HCT116 (cell line): ENCODE results near the gene PIGQ.
A peak's percentile ranks its signal among the peaks of the same experiment; 100 is the strongest.

ENCODE experiments used
- CEBPB ChIP-seq: IDR thresholded peaks from 2 replicates; pipeline ENCODE4 v1.6.1; 2012; ENCODE audit warnings: low read depth
- ELF1 ChIP-seq: IDR thresholded peaks from 2 replicates; pipeline ENCODE4 v1.6.1; 2012; ENCODE audit warnings: low read depth, borderline replicate concordance
- EZH2phosphoT487 ChIP-seq: fragments of 200-600 bp; IDR thresholded peaks from 2 replicates; pipeline ENCODE4 v1.6.1; 2018; ENCODE audit warnings: antibody characterized with exemption, borderline replicate concordance
- JUND ChIP-seq: IDR thresholded peaks from 2 replicates; pipeline ENCODE4 v1.6.1; 2012
- POLR2A ChIP-seq: IDR thresholded peaks from 2 replicates; pipeline ENCODE4 v1.7.0; 2011; ENCODE audit warnings: borderline replicate concordance; ENCODE audit not compliant: insufficient read depth, insufficient read length; ENCODE audit errors: extremely low read depth
- POLR2AphosphoS5 ChIP-seq: IDR thresholded peaks from 2 replicates; pipeline ENCODE4 v1.6.1; 2011; ENCODE audit warnings: mild to moderate bottlenecking, low read depth, low read length, moderate library complexity
- SP1 ChIP-seq: IDR thresholded peaks from 2 replicates; pipeline ENCODE4 v1.6.1; 2012; ENCODE audit warnings: low read depth
- ZBTB33 ChIP-seq: IDR thresholded peaks from 2 replicates; pipeline ENCODE4 v1.6.1; 2011; ENCODE audit warnings: mild to moderate bottlenecking, low read length, moderate library complexity; ENCODE audit not compliant: insufficient replicate concordance; ENCODE audit errors: extremely low read depth
- TF ChIP-seq, protein P1 (sequence below), 3 experiments: fragments of 200-600 bp in 1 of 3; sonication (generic) in 1 of 3; IDR thresholded peaks in 2 of 3; conservative IDR thresholded peaks in 1 of 3; 2 replicates each; pipeline ENCODE4 v1.5.1; 2012 to 2017; ENCODE audit warnings: low read depth in 2 of 3, low read length in 2 of 3, antibody characterized with exemption in 1 of 3, borderline replicate concordance in 1 of 3, control low read depth in 1 of 3, mild to moderate bottlenecking in 1 of 3, mixed read lengths in 1 of 3, mixed run types in 1 of 3, moderate library complexity in 1 of 3; ENCODE audit not compliant: insufficient read depth in 1 of 3
- TF ChIP-seq, protein P2 (sequence below): IDR thresholded peaks from 2 replicates; pipeline ENCODE4 v1.6.1; 2012

- TF ChIP-seq CEBPB (no peak), EZH2phosphoT487 (no peak), SP1 (peak; percentile 39), ELF1 (no peak), POLR2A (no peak), POLR2AphosphoS5 (no peak; the same call in 1 of the 2 replicates), ZBTB33 (no peak), JUND (peak; percentile 59; the same call in 1 of the 2 replicates)
- TF ChIP-seq, protein P1, sequence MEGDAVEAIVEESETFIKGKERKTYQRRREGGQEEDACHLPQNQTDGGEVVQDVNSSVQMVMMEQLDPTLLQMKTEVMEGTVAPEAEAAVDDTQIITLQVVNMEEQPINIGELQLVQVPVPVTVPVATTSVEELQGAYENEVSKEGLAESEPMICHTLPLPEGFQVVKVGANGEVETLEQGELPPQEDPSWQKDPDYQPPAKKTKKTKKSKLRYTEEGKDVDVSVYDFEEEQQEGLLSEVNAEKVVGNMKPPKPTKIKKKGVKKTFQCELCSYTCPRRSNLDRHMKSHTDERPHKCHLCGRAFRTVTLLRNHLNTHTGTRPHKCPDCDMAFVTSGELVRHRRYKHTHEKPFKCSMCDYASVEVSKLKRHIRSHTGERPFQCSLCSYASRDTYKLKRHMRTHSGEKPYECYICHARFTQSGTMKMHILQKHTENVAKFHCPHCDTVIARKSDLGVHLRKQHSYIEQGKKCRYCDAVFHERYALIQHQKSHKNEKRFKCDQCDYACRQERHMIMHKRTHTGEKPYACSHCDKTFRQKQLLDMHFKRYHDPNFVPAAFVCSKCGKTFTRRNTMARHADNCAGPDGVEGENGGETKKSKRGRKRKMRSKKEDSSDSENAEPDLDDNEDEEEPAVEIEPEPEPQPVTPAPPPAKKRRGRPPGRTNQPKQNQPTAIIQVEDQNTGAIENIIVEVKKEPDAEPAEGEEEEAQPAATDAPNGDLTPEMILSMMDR (IDR thresholded peaks at IDR 0.05 in 2 of 3, conservative IDR thresholded peaks at IDR 0.05 in 1 of 3; ENCODE audit: borderline replicate concordance in 1 of 3, insufficient read depth in 1 of 3, low read depth in 2 of 3, low read length in 2 of 3) = no peak
- TF ChIP-seq, protein P2, sequence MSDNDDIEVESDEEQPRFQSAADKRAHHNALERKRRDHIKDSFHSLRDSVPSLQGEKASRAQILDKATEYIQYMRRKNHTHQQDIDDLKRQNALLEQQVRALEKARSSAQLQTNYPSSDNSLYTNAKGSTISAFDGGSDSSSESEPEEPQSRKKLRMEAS = peak; percentile 67
Measured at GRCh38 chr16:525520-526180, 44.1 kb upstream of the PIGQ start.
